ENCODE results near the gene CHRM5.
A peak's percentile ranks its signal among the peaks of the same experiment; 100 is the strongest.

The CHRM5 gene

GRCh38 chr15:34109797-34110663 lies 141.7 kb downstream of the CHRM5 start:
- no peak overlapping the region for H3K9ac ChIP-seq

GRCh38 chr15:34111488-34111887 lies 143.2 kb downstream of the CHRM5 start:
- no peaks in the 10 kb centered on the region for H3K36me3 ChIP-seq (ENCODE audit: insufficient read depth)
- no peaks in the 10 kb centered on the region for H3K79me2 ChIP-seq (ENCODE audit: insufficient read depth, low read depth)
- H2AFZ ChIP-seq (ENCODE audit: low read depth) = no peak overlapping the region
- no peak overlapping the region for H3K9ac ChIP-seq
- no peak overlapping the region for H3K4me2 ChIP-seq
- no peak overlapping the region for H3K27ac ChIP-seq
- H3K27me3 ChIP-seq (ENCODE audit: insufficient read depth, low read depth) = no peaks in the 10 kb centered on the region
- no peaks in the 10 kb centered on the region for H4K20me1 ChIP-seq (ENCODE audit: insufficient read depth)
- no peak overlapping the region for H3K4me3 ChIP-seq (IDR thresholded peaks at IDR 0.05; ENCODE audit: insufficient read depth, low read depth, low read length)
- TF ChIP-seq CTCF (conservative IDR thresholded peaks at IDR 0.05; ENCODE audit: low read depth, low read length) = no peak
- no peaks in the 10 kb centered on the region for H3K4me1 ChIP-seq (ENCODE audit: low read depth, poor library complexity, severe bottlenecking)

More at GRCh38 chr15:34109797-34110663, 141.7 kb downstream of the CHRM5 start:
- no peak overlapping the region for H3K4me2 ChIP-seq
- H3K79me2 ChIP-seq (ENCODE audit: insufficient read depth, low read depth) = no peaks in the 10 kb centered on the region
- TF ChIP-seq CTCF (conservative IDR thresholded peaks at IDR 0.05; ENCODE audit: low read depth, low read length) = peak; percentile 65
- H3K4me3 ChIP-seq (IDR thresholded peaks at IDR 0.05; ENCODE audit: insufficient read depth, low read depth, low read length) = no peak overlapping the region
- no peaks in the 10 kb centered on the region for H3K36me3 ChIP-seq (ENCODE audit: insufficient read depth)
- H3K4me1 ChIP-seq (ENCODE audit: low read depth, poor library complexity, severe bottlenecking) = no peaks in the 10 kb centered on the region
- H4K20me1 ChIP-seq (ENCODE audit: insufficient read depth) = no peaks in the 10 kb centered on the region
- H3K27me3 ChIP-seq (ENCODE audit: insufficient read depth, low read depth) = no peaks in the 10 kb centered on the region
- no peak overlapping the region for H2AFZ ChIP-seq (ENCODE audit: low read depth)
- H3K27ac ChIP-seq = no peak overlapping the region

- Histone ChIP-seq H3K4me2 (no peak overlapping the region), H3K79me2 (ENCODE audit: insufficient read depth, low read depth) (no peaks in the 10 kb centered on the region), H3K4me1 (ENCODE audit: low read depth, poor library complexity, severe bottlenecking) (no peaks in the 10 kb centered on the region), H3K4me3 (IDR thresholded peaks at IDR 0.05; ENCODE audit: insufficient read depth, low read depth, low read length) (no peak overlapping the region), H4K20me1 (ENCODE audit: insufficient read depth) (no peaks in the 10 kb centered on the region), H2AFZ (ENCODE audit: low read depth) (no peak overlapping the region), H3K27ac (no peak overlapping the region), H3K27me3 (ENCODE audit: insufficient read depth, low read depth) (no peaks in the 10 kb centered on the region), H3K9ac (no peak overlapping the region), H3K36me3 (ENCODE audit: insufficient read depth) (no peaks in the 10 kb centered on the region)
- no peak for TF ChIP-seq CTCF (conservative IDR thresholded peaks at IDR 0.05; ENCODE audit: low read depth, low read length)
Measured at GRCh38 chr15:34114215-34114614, 145.9 kb downstream of the CHRM5 start.

- TF ChIP-seq CTCF (conservative IDR thresholded peaks at IDR 0.05; ENCODE audit: low read depth, low read length) = no peak
- no peaks in the 10 kb centered on the region for H3K4me1 ChIP-seq (ENCODE audit: low read depth, poor library complexity, severe bottlenecking)
- H2AFZ ChIP-seq (ENCODE audit: low read depth) = no peak overlapping the region
- no peaks in the 10 kb centered on the region for H3K36me3 ChIP-seq (ENCODE audit: insufficient read depth)
- H3K27ac ChIP-seq = no peak overlapping the region
- H4K20me1 ChIP-seq (ENCODE audit: insufficient read depth) = no peaks in the 10 kb centered on the region
- H3K27me3 ChIP-seq (ENCODE audit: insufficient read depth, low read depth) = no peaks in the 10 kb centered on the region
- H3K4me3 ChIP-seq (IDR thresholded peaks at IDR 0.05; ENCODE audit: insufficient read depth, low read depth, low read length) = no peak overlapping the region
- H3K9ac ChIP-seq = no peak overlapping the region
- H3K4me2 ChIP-seq = no peak overlapping the region
- H3K79me2 ChIP-seq (ENCODE audit: insufficient read depth, low read depth) = no peaks in the 10 kb centered on the region
Measured at GRCh38 chr15:34114739-34115138, 146.4 kb downstream of the CHRM5 start.
